VCaP (cell line): ENCODE measurements around the gene SCEL.

Source experiments
- H3K27ac ChIP-seq: fragments of 450-650 bp; 2 replicates; pipeline ENCODE4 v1.5.1; 2017
- CTCF ChIP-seq: fragments of 450-650 bp; conservative IDR thresholded peaks from 2 replicates; pipeline ENCODE4 v1.5.1; 2017; ENCODE audit warnings: mild to moderate bottlenecking, moderate library complexity

SCEL gene

GRCh38 chr13:77503398-77503797 lies 32.1 kb upstream of the SCEL start:
- no peak for TF ChIP-seq CTCF
- H3K27ac ChIP-seq, result no peak overlapping the region

GRCh38 chr13:77506874-77507273 lies 28.6 kb upstream of the SCEL start:
- TF ChIP-seq CTCF, result peak; percentile 63
- H3K27ac ChIP-seq, result no peak overlapping the region

- no peak for TF ChIP-seq CTCF
- peak overlapping the region; percentile 47 for H3K27ac ChIP-seq
Observed at GRCh38 chr13:77507931-77508776, 27.4 kb upstream of the SCEL start.

- no peak for TF ChIP-seq CTCF
- H3K27ac ChIP-seq, result no peak overlapping the region; the same call in 1 of the 2 replicates
Observed at GRCh38 chr13:77508959-77509620, 26.4 kb upstream of the SCEL start.

GRCh38 chr13:77510156-77510555 lies 25.4 kb upstream of the SCEL start:
- no peak overlapping the region for H3K27ac ChIP-seq
- no peak for TF ChIP-seq CTCF

- no peak for TF ChIP-seq CTCF
- no peak overlapping the region for H3K27ac ChIP-seq
Observed at GRCh38 chr13:77511552-77511951, 24.0 kb upstream of the SCEL start.

- no peak overlapping the region for H3K27ac ChIP-seq
- TF ChIP-seq CTCF, result no peak
Observed at GRCh38 chr13:77513719-77514335, 21.7 kb upstream of the SCEL start.
